ENCODE data around the gene CEP350.

CEP350 gene

GRCh38 chr1:179926850-179927205 lies 27.8 kb upstream of the CEP350 start:
- POLR2A ChIA-PET: no interaction called here

GRCh38 chr1:179929955-179930798 lies 24.4 kb upstream of the CEP350 start:
- ChIA-PET CTCF (interaction anchor here (0.9 to 1.9 kb wide), 8 partner anchors 8 to 57 kb away, joined by 3 to 8 read pairs (median 3); no protein-coding TSS in a partner anchor), POLR2A (interaction anchor here (0.6 kb wide), 1 partner anchor 249 kb away, joined by 3 read pairs; no protein-coding TSS in a partner anchor)
- no peak for TF ChIP-seq CTCF (IDR thresholded peaks at IDR 0.05; ENCODE audit: control extremely low read depth, extremely low read depth, low read depth, missing control alignments)
- DNase-seq (ENCODE audit: extremely low spot score): no peak

More at GRCh38 chr1:179926850-179927205, 27.8 kb upstream of the CEP350 start:
- CTCF ChIA-PET: interaction anchor here (1.7 to 6.7 kb wide), 2 partner anchors 10 to 14 kb away, joined by 5 to 55 read pairs; no protein-coding TSS in a partner anchor
- no peak for DNase-seq (ENCODE audit: extremely low spot score)
- TF ChIP-seq CTCF (IDR thresholded peaks at IDR 0.05; ENCODE audit: control extremely low read depth, extremely low read depth, low read depth, missing control alignments): no peak

GRCh38 chr1:179930867-179931266 lies 23.7 kb upstream of the CEP350 start:
- no peak for TF ChIP-seq CTCF (IDR thresholded peaks at IDR 0.05; ENCODE audit: control extremely low read depth, extremely low read depth, low read depth, missing control alignments)
- ChIA-PET CTCF (interaction anchor here (1.7 to 1.9 kb wide), 3 partner anchors 10 to 13 kb away, joined by 4 to 8 read pairs (median 5); no protein-coding TSS in a partner anchor), POLR2A (no interaction called here)
- no peak for DNase-seq (ENCODE audit: extremely low spot score)

- ChIA-PET CTCF (interaction anchor here (1.5 to 3.0 kb wide), 3 partner anchors 9 to 21 kb away, joined by 3 to 15 read pairs (median 5); partner anchors contain the start of gene CEP350), POLR2A (no interaction called here)
- no peak for TF ChIP-seq CTCF (IDR thresholded peaks at IDR 0.05; ENCODE audit: control extremely low read depth, extremely low read depth, low read depth, missing control alignments)
- DNase-seq (ENCODE audit: extremely low spot score): no peak
Observed at GRCh38 chr1:179933219-179933618, 21.4 kb upstream of the CEP350 start.

GRCh38 chr1:179935909-179936496 lies 18.6 kb upstream of the CEP350 start:
- ChIA-PET POLR2A (no interaction called here), CTCF (interaction anchor here (1.4 to 3.0 kb wide), 2 partner anchors 12 to 14 kb away, joined by 3 to 8 read pairs; no protein-coding TSS in a partner anchor)
- peak; percentile 22 for DNase-seq (ENCODE audit: extremely low spot score)
- TF ChIP-seq CTCF (IDR thresholded peaks at IDR 0.05; ENCODE audit: control extremely low read depth, extremely low read depth, low read depth, missing control alignments): no peak

GRCh38 chr1:179937668-179938254 lies 16.8 kb upstream of the CEP350 start:
- ChIA-PET CTCF (interaction anchor here (0.8 to 3.0 kb wide), 10 partner anchors 8 to 241 kb away, joined by 3 to 8 read pairs (median 4); no protein-coding TSS in a partner anchor), POLR2A (no interaction called here)
- TF ChIP-seq CTCF (IDR thresholded peaks at IDR 0.05; ENCODE audit: control extremely low read depth, extremely low read depth, low read depth, missing control alignments): no peak
- no peak for DNase-seq (ENCODE audit: extremely low spot score)

All from GM10248 (cell line).